PC-3 (cell line): Measurements from ENCODE around the gene RFK.

Experiments used
- EZH2 ChIP-seq: fragments of 300-600 bp; sonication (generic); IDR thresholded peaks from one replicate; pipeline ENCODE4 v1.6.1; 2017; ENCODE audit warnings: antibody characterized with exemption, mild to moderate bottlenecking, low read length; ENCODE audit not compliant: unreplicated experiment
- TF ChIP-seq, protein P1 (sequence below): fragments of 300-600 bp; sonication (generic); conservative IDR thresholded peaks from 2 replicates; pipeline ENCODE4 v1.5.1; 2017; ENCODE audit warnings: antibody characterized with exemption, low read depth, mild to moderate bottlenecking, low read length

GRCh38 chr9:76370396-76371023, 23.7 kb downstream of the RFK start:
- TF ChIP-seq, protein P1, sequence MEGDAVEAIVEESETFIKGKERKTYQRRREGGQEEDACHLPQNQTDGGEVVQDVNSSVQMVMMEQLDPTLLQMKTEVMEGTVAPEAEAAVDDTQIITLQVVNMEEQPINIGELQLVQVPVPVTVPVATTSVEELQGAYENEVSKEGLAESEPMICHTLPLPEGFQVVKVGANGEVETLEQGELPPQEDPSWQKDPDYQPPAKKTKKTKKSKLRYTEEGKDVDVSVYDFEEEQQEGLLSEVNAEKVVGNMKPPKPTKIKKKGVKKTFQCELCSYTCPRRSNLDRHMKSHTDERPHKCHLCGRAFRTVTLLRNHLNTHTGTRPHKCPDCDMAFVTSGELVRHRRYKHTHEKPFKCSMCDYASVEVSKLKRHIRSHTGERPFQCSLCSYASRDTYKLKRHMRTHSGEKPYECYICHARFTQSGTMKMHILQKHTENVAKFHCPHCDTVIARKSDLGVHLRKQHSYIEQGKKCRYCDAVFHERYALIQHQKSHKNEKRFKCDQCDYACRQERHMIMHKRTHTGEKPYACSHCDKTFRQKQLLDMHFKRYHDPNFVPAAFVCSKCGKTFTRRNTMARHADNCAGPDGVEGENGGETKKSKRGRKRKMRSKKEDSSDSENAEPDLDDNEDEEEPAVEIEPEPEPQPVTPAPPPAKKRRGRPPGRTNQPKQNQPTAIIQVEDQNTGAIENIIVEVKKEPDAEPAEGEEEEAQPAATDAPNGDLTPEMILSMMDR, result no peak
- TF ChIP-seq EZH2, result no peak
